NCI-H2196 (cell line): ENCODE measurements around the gene PLA2G15.

Experiments
- DNase-seq: peaks from one replicate; lab custom pipeline; 2025; ENCODE audit not compliant: unreplicated experiment; lab: John Stamatoyannopoulos, UW

PLA2G15 gene

DNA sequence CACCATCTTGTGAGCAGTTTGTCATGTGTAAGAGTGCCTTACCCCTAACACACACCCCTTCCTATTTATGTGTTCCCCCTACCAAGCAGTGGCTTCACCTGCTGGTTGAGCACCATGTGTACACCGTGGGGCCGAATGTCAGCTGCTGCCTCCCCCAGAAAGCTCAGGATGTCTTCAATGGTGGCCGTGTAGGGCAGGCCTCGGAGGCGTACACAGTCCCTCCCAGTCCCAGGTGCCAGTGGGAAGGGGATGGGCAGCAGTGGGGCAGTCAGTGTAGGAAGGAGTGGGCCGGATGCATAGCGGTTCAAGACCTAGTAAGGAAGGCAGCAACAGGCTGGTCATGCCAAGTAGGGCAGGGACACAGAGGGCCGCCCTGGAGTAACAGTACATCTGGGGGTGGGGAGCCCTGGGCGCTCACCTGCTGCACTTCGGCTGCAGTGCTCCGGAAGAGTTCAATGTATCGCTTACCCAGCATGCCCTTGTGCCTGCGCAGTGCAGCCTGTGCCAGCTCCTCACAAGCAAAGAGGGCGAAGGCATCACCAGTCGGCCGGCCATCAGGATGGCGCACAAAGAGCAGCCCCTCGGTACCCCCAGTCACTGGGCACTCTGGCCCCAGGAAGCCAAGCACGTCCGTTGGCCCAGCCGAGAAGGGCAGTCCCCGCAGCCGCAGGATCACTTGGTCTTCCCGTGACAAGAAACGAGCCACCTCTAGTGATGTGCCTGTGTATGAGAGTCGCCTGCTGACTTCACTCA lies 13.6 kb upstream of the PLA2G15 start:
- no peak for DNase-seq

DNA sequence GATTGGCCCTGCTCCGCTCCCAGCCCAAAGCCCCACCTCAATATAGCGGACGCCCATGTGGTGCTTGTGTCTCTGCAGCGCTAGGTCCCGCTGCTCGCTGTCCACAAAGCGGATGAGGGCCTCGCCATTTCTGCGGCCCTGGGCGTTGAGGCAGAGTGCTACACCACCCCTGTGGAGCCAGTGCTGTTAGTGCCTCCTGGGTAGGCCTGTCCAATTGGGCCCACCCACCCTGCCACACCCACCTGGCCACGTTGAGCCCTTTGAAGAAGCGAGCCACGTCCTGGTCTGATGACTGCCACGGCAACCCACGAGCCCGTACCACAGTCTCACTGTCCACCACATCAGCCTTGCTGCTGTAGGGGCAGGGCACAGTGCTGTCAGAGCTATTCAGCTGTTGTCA lies 12.8 kb upstream of the PLA2G15 start:
- no peak for DNase-seq

- no peak for DNase-seq
Observed at GRCh38 chr16:68233085-68233834, 11.9 kb upstream of the PLA2G15 start.

DNA sequence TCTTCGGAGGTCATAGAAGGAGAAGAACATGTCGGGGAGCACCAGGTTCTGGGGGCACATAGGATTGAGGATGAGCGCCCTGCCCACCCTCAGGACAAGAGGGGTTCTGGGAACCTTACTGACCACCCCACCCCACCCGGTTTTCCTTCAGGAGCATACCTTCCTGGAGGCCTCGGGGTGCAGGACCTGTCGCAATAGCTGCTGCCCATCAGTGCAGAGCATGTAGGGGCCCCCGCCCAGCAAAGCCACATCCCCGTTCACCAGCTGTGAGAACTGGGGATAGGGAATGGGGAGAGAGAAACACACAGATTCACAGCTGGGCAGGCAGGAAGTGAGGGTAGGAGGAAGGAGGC lies 11.4 kb upstream of the PLA2G15 start:
- DNase-seq, result no peak

DNA sequence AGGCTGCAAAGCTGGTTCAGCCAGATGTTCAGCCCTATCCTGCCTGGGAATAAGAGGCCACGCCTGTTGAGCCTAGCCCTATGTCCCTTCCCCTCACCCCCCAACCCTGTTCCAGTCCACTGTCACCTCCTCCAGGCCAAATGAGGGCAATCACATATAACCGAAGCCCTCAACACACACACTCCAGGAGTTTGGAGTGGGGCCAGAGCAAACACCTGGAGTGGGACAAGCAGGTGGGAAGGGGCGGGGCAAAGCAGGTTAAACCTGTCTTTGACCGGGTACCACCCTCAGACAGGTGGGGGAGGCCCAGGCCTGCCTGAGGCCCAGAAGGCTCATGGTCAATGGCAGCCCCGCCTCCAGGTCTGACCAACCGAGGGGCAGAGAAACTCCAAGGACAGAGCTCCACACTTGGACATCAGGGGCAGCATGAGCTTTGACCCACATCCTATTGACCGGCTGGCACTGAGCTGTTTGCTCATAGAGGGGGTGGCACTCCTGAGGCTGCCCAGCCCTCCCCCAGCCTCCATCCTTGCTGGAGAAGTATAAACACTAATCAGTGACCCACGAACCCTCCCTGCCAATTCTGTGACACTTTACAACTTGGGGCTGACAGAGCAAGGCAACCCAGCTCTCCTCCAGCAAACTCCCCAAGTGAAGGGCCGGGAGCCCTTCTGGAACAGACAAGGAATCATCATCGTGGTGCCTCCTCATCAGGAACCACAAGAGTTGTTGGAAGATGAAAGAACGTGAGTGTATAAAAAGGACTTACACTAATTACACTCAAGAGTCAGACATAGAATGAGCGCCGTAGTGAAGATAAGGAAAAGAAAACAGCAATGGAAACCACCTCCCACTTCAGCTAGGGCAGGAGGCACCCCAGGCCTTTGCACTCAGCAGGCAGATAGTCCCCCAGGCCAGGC lies 10.7 kb upstream of the PLA2G15 start:
- DNase-seq, result peak; percentile 85

- DNase-seq, result no peak
Observed at GRCh38 chr16:68235108-68235886, 9.9 kb upstream of the PLA2G15 start.

DNA sequence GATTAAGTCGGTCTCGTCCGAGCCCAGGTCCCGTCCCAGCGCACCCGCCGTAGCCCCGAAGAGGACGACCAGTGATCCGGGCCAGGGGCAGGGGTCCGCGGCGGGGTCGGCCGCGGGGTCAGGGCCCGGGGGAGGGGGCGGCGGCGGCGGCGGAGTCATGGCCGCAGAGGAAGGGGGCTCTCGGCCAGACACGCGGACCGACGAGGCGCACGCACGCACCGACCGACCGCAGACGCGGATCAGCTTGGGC lies 9.4 kb upstream of the PLA2G15 start, which contains the start of gene ESRP2:
Gene ESRP2 (minus strand): TSS at position 241 of the 250 bp plus-strand sequence. CDS start 82 bp downstream, at position 159.
- DNase-seq, result no peak

DNA sequence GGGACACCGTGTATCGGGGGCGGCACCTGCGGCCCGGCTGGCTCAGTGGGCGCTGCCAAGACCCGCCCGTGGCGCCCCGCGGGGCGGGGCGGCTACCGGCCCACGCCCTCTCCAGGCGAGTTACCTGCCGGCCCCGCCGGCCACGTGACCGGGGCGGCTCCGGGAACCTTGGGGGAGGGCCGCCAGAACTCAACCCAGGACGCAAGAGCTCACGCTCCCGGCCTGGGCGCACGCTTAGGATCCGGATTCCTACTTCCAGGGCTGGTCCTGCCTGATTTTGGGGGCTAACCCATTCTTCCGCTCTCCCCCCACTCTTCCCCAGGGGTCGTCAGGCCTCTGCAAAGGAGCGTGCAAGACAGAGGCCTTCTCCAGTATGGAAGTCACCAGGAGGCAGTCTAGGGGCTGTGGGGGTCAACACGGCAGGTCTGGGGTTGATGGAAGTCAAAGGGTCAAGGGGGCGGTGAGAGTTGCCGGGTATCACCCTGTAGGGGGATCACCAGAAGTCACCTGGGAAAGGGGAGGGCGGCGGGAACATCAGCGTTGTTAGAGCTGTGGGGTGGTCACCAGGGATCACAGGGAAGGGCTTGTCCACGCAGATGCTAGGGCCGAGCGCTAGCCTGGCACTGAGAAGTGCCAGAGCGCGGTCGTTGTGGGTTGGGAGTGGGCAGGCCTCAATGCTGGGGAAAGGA lies 8.9 kb upstream of the PLA2G15 start:
- DNase-seq, result peak; percentile 69

- DNase-seq, result no peak
Observed at GRCh38 chr16:68236826-68237242, 8.3 kb upstream of the PLA2G15 start.

DNA sequence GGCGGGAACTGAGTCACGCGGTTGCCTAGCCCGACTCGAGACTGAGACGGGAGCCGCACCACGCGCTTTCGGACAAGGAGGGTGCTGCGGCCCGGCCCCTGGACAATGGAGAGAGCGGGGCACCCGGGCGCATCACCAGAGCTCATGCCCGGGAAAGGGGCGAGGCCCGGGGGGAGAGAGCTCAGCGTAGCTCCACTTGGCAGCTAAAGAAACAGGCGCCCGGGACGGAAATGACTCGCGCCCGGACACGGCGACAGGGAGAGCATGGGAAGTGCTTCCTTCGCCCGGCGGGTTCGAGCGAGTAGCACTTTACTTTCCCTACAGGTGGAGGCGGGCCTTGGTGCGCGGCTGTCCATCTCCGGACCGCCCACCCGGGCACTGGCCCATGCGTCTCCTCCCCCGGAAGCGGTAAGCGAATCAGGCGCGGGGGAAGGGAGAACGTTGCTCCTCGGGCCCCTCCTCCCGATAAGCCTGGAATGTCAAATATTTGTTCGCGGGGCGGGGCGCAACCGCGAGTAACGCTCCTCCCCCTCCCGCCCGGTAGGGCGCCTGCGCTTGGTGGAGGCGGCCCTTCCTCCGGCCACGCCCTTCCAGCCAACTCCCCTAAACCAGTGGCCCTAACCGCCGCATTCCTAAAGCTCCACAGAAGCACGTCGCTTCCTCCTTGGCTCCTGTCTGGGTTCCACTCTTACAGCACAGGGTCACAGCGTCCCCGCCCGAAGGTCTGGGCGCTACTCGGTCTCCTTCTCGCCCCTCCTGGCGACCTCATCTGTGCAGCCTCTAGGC lies 7.7 kb upstream of the PLA2G15 start:
- DNase-seq, result peak; percentile 88

- DNase-seq, result no peak
Observed at GRCh38 chr16:68238029-68238345, 7.2 kb upstream of the PLA2G15 start.

DNA sequence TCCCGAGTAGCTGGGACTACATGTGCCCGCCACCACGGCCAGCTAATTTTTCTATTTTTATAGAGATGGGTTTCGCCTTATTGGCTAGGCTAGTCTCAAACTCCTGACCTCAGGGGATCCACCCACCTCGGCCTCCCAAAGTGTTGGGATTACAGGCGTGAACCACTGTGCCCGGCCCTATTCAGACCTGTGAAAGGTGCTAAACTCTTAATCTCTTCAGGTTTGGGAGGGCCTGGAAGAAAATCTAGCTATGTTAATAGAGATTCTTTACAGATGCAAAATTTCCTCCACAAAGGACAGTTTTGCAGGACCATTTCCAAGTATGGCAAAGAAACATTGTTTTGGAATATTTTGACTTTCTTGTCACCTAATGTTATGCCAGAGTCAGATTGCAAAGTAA lies 3.1 kb upstream of the PLA2G15 start:
- DNase-seq, result no peak

DNA sequence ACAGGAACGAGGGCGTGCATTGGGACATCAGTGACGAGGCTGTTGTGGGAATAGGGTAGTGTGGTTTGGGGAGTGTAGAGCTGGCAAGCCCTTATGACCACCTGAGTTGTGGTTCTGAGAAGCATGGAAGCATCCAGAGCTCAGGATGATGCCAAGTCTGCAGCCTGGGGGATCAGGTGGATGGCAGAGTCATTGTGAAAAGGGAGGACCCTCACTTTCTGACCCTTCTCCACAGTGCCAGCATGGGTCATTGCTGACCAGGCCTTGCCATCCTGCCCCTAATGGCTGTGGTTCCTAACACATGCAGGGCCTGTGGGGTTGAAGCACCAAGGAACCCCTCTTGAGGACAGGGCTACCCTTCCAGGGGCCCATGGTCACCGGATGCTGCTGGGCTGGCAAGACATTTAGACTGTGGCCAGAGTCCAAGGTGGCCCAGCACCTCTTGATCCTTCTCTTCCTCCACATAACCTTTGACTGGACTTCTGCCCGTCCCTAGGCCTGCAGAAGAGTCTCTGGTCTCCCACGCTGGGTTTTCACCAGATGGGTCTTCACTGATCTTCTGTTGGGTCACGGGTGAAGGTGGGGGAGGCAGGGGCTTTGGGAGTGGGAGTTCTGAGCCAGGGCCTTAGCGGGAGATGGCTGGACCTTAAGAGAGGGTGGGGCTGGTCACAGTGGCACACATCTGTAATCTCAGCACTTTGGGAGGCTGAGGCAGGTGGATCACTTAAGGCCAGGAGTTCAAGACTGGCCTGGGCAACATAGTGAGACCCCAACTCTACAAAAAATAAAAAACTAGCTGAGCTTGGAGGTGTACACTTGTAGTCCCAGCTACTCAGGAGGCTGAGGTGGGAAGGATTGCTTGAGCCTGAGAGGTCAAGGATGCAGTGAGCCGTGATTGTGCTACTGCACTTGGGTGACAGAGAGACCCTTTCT lies 2.0 kb upstream of the PLA2G15 start:
- DNase-seq, result no peak

DNA sequence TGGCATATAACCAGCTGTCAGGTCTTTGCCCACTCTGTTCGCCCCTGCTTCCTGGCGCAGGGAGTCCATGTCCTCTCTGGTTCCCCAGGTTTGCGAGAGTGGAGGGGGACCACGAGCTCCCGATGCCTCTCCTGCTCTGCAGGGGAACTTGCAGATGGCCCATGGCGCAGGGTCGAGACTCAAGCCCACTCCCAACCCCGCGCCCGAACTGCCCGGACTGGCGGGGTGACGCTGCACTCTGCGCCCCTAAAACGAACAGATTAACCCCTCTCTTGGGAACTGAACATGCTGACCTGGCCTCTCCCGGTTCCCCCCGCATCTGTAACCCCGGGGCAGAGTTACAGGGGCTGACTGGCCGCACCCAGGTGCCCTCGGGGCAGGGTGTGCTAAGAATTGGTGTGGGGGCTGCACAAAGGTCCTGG lies 681 bp upstream of the PLA2G15 start:
- no peak for DNase-seq

GRCh38 chr16:68246121-68246520 lies 948 bp downstream of the PLA2G15 start:
- no peak for DNase-seq

DNA sequence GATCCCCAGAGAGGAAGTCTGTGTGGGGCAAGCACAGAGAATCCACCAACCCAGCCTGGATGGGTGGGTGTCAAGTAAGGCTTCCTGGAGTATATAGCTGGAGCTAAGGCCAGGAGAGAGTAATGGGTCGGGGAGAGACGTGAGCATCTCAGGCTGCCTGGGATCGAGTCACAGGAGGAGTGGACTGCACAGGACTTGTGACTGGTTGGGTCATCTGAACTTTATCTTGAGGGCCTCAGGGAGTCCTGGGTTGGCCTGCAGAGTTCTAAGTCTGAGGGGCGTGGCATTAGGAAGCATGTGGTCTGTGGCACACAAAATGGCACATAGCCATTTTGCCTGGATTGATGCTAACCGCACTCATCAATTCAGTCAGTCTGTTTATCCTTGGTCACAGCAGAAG lies 1.5 kb downstream of the PLA2G15 start:
- DNase-seq, result no peak

DNA sequence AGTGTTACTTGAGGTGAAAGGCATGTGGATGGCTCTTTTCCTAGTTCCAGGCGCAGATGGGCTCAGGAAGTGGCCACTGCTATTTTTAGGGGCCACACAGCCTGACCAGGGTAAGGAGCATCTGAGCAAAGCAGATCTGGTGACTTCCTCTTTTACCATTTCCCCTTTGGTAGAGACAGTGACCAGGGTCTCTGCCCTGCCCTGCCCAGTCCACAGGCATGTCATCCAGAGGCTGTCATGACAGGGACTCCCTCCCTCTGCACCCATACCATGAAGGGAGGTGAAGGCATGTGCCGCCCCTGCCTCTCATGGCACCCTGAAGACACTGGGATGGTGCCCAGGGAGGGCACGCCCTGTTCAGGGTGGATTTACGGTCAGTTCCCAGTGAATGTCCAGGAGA lies 2.2 kb downstream of the PLA2G15 start:
- DNase-seq, result no peak

GRCh38 chr16:68247932-68248331 lies 2.8 kb downstream of the PLA2G15 start:
- no peak for DNase-seq

DNA sequence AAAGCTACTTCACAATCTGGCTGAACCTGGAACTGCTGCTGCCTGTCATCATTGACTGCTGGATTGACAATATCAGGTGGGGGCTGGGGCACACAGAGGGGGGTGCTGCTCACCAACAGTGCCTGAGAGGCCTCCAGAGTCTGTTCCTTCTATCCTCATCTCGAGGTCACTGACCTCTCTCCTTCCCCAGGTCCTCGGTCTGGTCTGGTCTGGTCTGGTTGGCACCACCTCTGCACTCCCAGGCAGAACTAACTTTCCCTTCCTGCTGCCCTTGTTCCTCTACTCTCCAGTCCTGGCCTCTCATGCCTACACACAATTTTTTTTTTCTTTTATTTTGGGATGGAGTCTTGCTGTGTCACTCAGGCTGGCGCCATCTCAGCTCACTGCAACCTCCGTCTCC lies 4.2 kb downstream of the PLA2G15 start:
- DNase-seq, result no peak
